ENCODE measurements around the gene ITIH4. TPM values are rescaled to one million over a fixed set of nuclear protein-coding genes. Genes with fewer than 3 reads are reported as not detected.
A peak's percentile ranks its signal among the peaks of the same experiment; 100 is the strongest.

Gene ITIH4
- total and polyA plus RNA-seq, 2 of the 13 experiments (the other 11 are each of a cell fraction or from before 2014, with no cell fraction given) = 2.7 to 5.3 TPM

GRCh38 chr3:52794612-52795099, 35.8 kb downstream of the ITIH4 start, which contains the start of gene ITIH3 (continued):
- TF ChIP-seq SKI (IDR thresholded peaks at IDR 0.05; ENCODE audit: partially characterized antibody) (peak; percentile 51), GPBP1L1 (CRISPR knock-in tag; IDR thresholded peaks at IDR 0.05) (no peak), ZNF619 (CRISPR knock-in tag; IDR thresholded peaks at IDR 0.05) (no peak), ZNF770 (CRISPR knock-in tag; IDR thresholded peaks at IDR 0.05) (peak; percentile 74), ZBTB7B (CRISPR knock-in tag; IDR thresholded peaks at IDR 0.05) (no peak), IRF9 (CRISPR knock-in tag; IDR thresholded peaks at IDR 0.05; ENCODE audit: borderline replicate concordance) (no peak), ZNF354B (CRISPR knock-in tag; IDR thresholded peaks at IDR 0.05) (0 out of 2 replicates have a peak, but pooled peaks have one; percentile 53), CBX5 (CRISPR knock-in tag; IDR thresholded peaks at IDR 0.05; ENCODE audit: borderline replicate concordance) (no peak), HNRNPUL1 (IDR thresholded peaks at IDR 0.05; ENCODE audit: low read depth, low read length) (no peak), TGIF2 (CRISPR knock-in tag; IDR thresholded peaks at IDR 0.05) (no peak), SRSF4 (IDR thresholded peaks at IDR 0.05; ENCODE audit: low read depth, low read length, poor library complexity, severe bottlenecking) (no peak), HDAC6 (IDR thresholded peaks at IDR 0.05; ENCODE audit: low read depth, low read length) (no peak), ZNF317 (CRISPR knock-in tag; IDR thresholded peaks at IDR 0.05) (no peak), ZNF550 (CRISPR knock-in tag; IDR thresholded peaks at IDR 0.05; ENCODE audit: borderline replicate concordance) (no peak; the same call in 1 of the 2 replicates), ZNF275 (CRISPR knock-in tag; IDR thresholded peaks at IDR 0.05; ENCODE audit: borderline replicate concordance) (no peak), PAF1 (CRISPR knock-in tag; IDR thresholded peaks at IDR 0.05) (no peak), KAT7 (CRISPR knock-in tag; IDR thresholded peaks at IDR 0.05; ENCODE audit: borderline replicate concordance) (no peak; the same call in 1 of the 2 replicates), HNF1A (IDR thresholded peaks at IDR 0.05; ENCODE audit: low read depth) (no peak), HNF1A (CRISPR knock-in tag; IDR thresholded peaks at IDR 0.05; ENCODE audit: borderline replicate concordance) (no peak), ZNF234 (CRISPR knock-in tag; conservative IDR thresholded peaks at IDR 0.05) (no peak), SMAD3 (CRISPR knock-in tag; IDR thresholded peaks at IDR 0.05) (no peak)

All from HepG2 (cell line).